Measurements from ENCODE around the gene MUC5AC. TPM values are rescaled to one million over a fixed set of nuclear protein-coding genes. Genes with fewer than 3 reads are reported as not detected.

The MUC5AC gene
- total RNA-seq, 1 donor from 2014 or later: not detected

GRCh38 chr11:1234771-1235305 is 77.1 kb downstream of the MUC5AC start:
- Histone ChIP-seq H3K36me3 (no peaks in the 10 kb centered on the region), H3K4me1 (no peaks in the 10 kb centered on the region), H3K9me3 (no peaks in the 10 kb centered on the region), H3K27ac (no peak overlapping the region), H3K27me3 (no peaks in the 10 kb centered on the region), H3K4me3 (no peak overlapping the region)
- no peak for TF ChIP-seq CTCF (IDR thresholded peaks at IDR 0.05)
- TF ChIP-seq POLR2A (IDR thresholded peaks at IDR 0.05): no peak
- no peak for TF ChIP-seq POLR2AphosphoS5 (IDR thresholded peaks at IDR 0.05; ENCODE audit: insufficient read depth in 1 of 2, low read depth in 1 of 2)
- intact Hi-C loops (cut with DNase I): no loop called here
- no peak for DNase-seq (ENCODE audit: extremely low spot score in 2 of 2)

GRCh38 chr11:1235306-1235900 is 77.7 kb downstream of the MUC5AC start:
- H3K27me3 ChIP-seq: no peaks in the 10 kb centered on the region
- no peaks in the 10 kb centered on the region for H3K9me3 ChIP-seq
- DNase-seq (ENCODE audit: extremely low spot score in 2 of 2): no peak
- no peaks in the 10 kb centered on the region for H3K36me3 ChIP-seq
- intact Hi-C loops (cut with DNase I): no loop called here
- H3K4me3 ChIP-seq: no peak overlapping the region
- TF ChIP-seq POLR2AphosphoS5 (IDR thresholded peaks at IDR 0.05; ENCODE audit: insufficient read depth in 1 of 2, low read depth in 1 of 2) (no peak), POLR2A (IDR thresholded peaks at IDR 0.05) (no peak), CTCF (IDR thresholded peaks at IDR 0.05) (no peak)
- H3K27ac ChIP-seq: no peak overlapping the region
- no peaks in the 10 kb centered on the region for H3K4me1 ChIP-seq

GRCh38 chr11:1235901-1236315 is 78.2 kb downstream of the MUC5AC start:
- Histone ChIP-seq H3K4me3 (no peak overlapping the region), H3K27ac (no peak overlapping the region), H3K36me3 (no peaks in the 10 kb centered on the region), H3K9me3 (no peaks in the 10 kb centered on the region), H3K4me1 (no peaks in the 10 kb centered on the region), H3K27me3 (no peaks in the 10 kb centered on the region)
- intact Hi-C loops (cut with DNase I): no loop called here
- DNase-seq (ENCODE audit: extremely low spot score in 2 of 2): no peak
- TF ChIP-seq POLR2A (IDR thresholded peaks at IDR 0.05): no peak
- TF ChIP-seq CTCF (IDR thresholded peaks at IDR 0.05): no peak
- TF ChIP-seq POLR2AphosphoS5 (IDR thresholded peaks at IDR 0.05; ENCODE audit: insufficient read depth in 1 of 2, low read depth in 1 of 2): no peak

GRCh38 chr11:1236316-1237127 is 78.8 kb downstream of the MUC5AC start:
- Histone ChIP-seq H3K27me3 (no peaks in the 10 kb centered on the region), H3K9me3 (no peaks in the 10 kb centered on the region), H3K4me3 (no peak overlapping the region), H3K27ac (no peak overlapping the region), H3K36me3 (no peaks in the 10 kb centered on the region), H3K4me1 (no peaks in the 10 kb centered on the region)
- no peak for DNase-seq (ENCODE audit: extremely low spot score in 2 of 2)
- TF ChIP-seq CTCF (IDR thresholded peaks at IDR 0.05) (no peak), POLR2AphosphoS5 (IDR thresholded peaks at IDR 0.05; ENCODE audit: insufficient read depth in 1 of 2, low read depth in 1 of 2) (no peak), POLR2A (IDR thresholded peaks at IDR 0.05) (no peak)
- intact Hi-C loops (cut with DNase I): no loop called here
